CD4-positive, alpha-beta T cell treated with Interleukin-17A for 1 hour (primary cell): ENCODE measurements around the gene TNK2.

Experiments
- DNase-seq: peaks from one replicate; pipeline ENCODE4 v3.0.0-alpha.2; 2020

The TNK2 gene

DNA sequence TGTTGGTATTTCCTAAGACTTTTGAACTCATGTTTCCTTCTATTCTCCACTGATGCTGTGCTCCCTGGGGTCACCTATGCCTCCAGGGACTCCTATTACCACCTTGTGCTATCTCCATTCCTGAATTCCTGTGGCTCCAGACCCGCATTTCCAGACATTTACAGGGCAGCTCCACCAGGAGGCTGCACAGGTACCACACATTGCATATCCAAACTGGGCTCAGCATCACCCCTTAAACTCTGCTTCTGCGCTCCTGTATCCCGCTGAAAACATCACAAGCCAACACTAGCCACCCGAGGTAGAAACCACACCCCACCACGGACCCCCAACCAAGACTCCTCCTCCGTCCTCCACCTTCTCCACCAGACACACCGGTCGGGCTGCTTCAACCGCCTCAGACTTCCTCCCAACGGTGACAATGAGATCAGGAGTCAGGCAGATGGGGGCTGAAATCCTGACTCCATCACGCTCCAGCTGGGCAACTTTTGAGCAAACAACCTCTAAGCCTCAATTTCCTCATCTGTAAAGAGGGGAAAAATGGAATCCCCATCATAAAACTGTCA is 10.4 kb downstream of the TNK2 start:
- DNase-seq = no peak

DNA sequence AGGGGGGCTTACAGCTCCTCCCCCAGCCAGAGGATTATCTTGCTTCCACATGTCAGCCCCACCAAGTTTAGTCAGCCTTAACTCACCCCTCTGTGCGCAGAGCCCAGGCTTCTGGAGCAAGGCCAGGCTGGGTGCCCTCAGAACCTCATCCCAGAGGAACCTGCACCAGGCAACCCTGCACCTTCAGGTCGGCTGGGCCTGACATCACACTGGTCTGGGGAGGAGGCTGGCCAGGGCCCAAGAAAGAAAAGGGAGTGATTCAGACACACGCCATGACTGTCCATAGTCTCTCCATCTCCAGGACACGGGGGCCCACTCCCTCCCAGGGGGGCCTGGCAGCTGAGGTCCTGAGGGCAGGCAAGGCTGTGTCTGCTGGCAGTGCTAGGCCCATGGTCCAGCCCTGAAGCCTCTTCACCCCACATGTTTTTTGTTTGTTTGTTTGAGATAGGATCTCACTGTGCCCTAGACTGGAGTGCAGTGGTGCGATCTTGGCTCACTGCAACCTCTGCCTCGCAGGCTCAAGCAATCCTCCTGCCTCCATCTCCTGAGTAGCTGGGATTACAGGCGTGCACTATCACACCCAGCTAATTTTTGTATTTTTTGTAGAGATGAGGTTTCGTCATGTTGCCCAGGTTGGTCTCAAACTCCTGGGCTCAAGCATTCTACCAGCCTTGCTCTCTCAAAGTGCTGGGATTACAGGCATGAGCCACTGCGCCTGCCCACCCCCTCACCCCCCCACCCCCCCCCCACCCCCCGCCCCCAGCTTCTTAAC is 11.1 kb downstream of the TNK2 start:
- no peak for DNase-seq

DNA sequence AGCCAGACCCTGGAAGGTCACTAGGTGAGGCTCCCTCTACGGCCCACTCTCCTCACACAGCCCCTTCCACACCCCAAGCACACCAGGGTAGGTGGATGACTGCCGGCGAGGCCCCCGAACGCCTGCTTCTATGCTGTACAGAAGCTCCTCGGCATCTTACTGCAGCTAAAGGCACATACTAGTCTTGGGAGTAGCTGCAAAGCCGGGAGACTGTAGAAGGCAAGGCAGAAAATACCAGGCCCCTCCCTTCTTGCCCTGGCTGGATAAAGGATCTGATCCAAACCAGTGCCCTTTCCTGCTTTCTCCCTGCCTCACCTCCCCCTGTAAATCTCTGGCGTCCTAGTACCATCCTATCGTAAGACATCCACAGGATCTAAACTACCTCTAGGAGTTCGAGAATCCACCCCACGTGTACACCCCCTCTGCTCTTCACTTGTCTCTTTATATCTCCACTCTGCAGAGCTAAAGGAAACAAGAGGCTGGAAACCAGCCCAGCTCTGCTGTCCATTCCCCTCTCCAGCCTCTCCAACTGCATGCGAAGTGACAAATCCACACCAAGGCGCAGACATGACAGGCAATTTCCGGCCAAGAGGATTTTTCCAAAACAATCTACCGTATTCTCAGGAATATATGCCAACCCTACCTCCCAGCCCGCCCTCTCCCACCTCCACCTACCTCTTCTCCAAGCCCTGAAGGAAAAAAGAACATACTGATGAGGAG is 11.8 kb downstream of the TNK2 start:
- no peak for DNase-seq

DNA sequence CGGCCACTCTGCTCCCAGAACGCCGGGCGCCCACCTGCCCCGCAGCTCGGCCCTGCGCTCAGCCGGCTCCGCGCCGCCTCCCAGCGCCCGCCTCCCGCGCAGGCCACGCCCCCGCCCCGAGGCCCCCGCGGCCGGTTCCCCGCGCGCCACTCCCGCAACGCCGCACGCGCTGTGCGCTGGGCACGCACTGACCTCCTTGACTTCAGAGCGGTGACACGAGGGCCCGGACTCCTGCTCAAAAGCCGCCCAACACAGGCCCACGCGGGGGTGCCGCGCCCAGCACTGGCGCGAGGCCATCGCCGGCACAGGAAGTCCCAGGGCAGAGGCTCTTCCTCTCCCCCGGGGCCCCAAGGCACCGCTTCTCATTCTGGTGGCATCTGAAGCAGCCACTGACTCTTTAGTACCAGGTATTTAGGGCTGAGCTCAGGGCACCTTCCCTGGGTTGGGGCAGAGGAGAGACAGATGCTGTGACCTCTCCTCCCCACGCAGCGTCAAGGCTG is 12.4 kb downstream of the TNK2 start:
- DNase-seq = peak; percentile 74

DNA sequence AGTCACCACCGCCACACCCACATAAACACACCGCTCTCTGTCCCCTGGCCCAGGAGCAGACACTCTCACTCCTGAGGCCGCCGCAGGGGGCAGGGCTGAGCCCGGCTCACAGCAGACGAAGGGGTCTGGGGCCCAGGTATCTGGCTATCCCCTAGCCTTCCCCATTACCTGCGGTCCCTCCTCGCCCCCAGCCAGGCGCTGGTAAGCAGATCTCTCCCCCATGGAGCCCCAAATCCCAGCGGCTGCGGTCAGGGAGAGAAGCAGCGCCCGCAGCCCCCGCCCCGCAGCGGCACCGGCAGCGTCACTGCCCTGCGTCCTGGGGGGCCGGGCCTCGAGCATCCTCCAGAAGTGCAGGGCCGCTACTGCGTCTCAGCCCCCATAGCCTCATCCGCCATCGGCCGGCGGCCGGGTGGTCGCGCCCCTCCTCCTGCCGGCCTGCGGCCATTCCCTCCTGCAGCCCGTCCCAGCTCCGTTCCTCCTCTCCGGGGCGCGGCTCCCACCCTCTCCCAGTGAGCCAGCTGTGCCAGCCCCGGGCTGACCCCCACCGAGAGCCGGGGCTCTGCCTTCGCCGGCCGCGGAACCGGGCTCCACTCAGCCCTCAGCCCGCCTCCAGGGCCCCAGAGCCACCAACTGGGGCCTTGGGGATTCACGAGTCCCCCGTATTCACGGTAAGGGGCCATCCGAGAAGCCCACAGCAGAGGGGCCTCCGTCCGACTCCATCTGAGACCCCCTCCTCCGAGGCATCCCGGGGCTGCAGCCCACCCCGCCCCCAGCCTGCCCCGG is 13.1 kb downstream of the TNK2 start:
- DNase-seq = peak; percentile 71

DNA sequence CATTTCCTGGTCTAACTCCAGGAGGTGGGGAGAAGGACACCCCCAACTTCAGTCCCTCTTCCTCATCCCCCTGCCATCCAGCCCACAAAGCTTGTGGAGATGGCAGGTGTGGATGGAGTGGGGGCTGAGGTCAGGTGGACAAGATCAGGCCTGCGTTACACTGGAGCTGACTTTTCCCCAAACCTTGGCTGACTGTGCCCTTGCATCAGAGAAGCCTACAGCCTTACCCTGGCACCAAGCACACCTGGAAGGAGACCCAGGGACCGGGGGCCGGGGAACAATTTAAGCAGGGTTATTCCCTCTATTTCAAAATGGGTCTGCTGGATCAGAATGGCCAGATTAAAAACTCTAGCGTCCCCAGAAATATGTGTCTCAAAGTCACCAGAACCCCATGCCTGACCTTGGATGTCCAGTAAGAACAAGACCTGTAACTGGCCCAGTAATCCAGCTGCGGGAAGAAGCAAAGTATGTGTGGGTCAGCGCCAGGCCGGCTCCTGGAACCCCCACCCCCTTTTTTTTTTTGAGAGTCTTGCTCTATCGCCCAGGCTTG is 14.4 kb downstream of the TNK2 start:
- DNase-seq = no peak

DNA sequence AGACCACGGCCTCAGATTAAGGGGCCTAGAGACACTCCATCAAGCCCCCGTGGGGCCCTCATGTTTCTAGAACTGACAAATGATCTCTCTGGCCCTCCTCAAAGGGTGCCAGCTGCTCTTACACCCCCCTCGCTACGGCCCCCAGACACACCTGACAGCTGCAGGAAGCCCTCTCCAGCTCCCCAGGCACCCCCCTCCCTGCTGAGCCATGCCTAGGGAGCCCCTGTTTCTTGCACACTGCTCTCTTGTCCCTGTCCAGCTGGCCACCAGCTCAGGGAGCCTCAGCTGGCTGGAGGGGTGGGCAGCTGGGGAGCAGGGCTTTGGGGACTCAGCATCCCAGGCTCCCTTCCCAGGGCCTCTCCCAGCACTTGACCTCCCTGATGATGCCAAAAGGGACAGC is 14.8 kb downstream of the TNK2 start:
- DNase-seq = no peak

DNA sequence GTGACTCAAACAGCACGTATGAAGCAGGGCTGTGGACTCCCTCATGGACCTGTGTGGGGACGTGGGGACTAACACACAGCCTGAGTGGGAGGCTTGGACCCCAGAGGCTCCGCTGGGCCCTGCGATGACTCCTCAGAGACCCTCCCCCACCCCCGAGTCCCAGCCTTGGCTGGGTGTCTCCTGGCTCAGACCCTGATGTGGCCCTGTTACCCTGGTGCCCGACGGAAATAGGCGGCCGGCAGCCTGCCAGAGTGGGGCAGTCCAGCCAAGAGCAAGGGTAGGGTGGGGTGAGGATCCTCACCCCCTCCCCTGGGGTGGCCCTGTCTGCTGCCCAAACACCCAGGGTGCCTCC is 15.3 kb downstream of the TNK2 start:
- DNase-seq = no peak

DNA sequence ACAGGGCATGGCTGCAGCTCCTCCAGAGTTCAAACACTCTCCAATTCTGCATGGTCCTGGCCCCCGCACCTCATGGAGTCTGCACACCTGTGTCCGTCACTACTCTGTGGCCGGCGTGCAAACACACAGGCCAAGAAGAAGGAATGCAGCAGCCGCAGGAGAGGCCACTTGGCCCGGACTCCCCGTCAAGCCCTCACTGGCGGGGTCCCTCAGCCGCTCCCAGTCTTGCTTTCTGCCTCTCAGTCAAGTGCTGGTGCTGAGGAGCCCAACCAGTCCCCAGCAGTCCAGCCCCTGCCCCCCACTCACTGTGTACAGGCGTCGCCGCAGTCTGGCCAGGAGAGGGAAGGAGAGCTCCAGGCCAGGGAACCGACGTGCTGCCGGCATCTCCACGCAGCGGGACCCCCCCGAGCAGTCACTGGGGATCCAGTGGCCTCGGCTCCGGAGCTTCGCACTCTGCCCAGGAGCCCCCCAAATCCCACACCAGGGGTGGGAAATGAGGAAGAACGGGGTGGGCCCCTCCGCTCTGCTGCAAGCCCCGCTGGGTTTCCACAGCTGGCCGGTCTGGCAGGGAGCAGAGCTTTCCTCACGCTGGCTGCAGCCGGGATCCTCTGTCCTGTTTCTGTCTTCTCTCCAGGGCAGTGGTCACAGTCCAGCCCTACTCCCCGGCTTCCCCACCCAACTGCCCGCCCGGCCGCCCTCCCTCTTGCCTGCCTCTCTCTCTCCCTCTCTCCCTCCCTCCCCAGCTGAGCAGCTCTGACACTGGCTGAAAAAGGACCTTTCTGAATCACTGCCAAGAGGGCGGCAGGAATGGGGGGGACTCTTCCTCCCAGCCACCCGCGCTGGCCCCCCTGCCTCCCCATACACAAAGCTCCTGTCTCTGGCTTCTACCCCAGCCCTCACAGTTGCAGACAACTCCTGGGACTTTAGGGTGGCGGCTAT is 16.0 kb downstream of the TNK2 start:
- DNase-seq = no peak

DNA sequence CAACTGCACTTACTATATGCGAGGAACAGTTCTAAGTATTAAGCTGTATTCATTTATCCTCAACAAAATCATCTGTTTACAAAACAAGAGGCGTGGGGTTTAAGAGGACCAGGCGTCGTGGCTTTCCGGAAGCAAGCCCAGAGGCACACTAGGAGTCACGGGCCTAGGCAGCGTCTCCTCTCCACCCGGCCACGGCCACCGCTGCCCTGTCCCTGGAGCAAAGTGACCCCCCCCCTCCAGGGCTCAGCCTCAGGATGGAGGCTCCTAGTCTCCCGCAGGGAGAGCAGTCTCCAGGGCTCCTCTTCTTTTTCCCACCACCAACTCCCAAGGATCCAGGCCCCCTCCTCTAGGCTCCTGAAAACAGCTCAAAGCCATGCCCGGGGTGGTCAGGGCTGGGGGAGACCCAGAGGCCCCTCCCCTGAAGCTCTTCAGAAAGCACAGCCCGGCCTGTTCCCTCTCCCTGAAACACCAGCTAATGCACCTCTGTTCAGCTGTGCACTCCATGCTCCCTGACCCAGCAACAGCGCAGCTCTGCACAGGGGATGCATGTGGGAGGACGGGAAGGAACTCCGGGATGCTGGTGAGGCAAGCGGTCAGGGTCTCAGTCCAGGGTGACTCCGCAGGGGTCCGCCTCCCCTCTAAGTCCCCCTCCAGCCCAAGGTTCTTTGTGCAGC is 16.8 kb downstream of the TNK2 start:
- no peak for DNase-seq

DNA sequence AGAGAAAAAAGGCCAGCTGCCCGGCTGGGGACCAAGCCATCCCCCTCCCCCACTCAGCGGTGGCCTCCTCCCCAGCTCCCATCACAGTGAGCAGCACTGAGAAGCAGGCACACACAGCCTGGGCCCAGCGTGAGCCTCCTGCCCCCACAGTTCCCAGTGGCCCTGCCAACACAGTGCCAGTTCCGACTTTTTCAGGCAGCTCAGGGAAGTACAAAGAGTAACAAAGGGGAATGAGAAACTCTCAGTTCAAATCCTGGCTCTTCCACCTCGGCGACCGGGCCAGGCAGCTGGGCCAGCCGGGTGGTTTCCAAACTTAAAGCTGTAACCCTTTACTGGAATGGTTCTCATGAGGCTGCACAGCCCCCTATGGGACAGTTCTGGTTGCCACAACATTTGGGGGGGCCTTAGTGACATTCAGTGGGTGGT is 18.5 kb downstream of the TNK2 start:
- DNase-seq = no peak

DNA sequence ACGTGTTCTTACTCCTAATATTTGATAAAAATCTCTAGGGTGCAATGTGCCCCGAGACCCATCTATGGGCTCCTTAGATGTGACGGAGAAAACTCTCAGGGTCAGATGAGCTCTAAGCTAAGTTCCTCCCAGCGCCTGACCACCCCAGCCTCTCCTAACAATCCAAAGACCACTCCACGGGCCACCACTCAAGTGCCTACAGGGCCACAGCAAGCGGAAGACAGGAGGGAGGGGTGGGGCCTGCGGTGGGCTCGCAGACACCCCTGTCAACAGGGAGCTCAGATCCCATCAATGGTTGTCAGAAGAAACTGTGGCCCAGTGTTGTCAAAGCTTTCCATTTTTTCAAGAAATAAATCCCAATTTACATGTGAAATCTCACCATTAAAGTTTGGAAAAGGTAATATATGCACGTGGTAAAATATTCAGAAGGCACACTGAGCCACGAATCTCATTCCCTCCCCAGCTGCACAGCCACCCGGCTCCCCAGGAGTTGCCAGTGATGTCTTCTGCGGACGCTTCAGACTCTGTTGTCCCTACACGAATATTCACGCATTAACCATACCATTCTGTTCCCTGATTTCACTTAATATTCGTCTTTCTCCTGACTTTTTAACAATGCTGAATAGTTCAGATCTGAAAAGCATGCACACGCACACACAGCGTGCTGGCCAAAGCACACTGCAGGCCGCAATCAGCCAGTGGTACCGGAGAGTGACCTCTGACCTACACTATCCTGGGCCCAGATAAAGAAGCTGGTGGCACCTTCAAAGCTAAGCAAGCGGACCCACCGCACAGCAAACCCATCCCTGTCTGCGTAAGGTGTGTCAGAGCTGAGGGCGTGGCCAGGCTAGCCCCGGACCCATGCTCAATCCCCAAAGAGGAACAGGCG is 19.1 kb downstream of the TNK2 start:
- no peak for DNase-seq

DNA sequence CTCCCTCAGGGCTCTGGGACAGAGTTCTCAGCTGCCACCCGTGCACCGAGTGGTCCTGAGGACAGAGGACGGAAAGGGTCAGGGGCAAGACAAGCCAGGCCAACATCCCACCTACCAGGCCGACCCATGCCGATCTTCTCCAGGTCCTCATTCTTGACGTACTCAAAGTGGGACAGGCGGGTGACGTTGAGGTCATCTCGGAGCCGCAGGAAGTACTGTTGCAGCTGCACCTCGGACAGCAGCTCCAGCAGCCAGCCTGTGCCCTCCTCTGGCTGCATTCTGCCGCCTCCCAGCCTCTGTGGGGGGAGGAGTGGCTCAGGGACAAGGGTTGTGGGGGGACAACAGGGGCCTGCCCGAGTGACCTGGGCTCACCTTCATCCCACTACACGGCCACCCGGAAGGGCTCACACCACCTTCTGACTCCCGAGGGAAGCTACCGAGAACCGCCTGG is 20.0 kb downstream of the TNK2 start:
- DNase-seq = no peak

DNA sequence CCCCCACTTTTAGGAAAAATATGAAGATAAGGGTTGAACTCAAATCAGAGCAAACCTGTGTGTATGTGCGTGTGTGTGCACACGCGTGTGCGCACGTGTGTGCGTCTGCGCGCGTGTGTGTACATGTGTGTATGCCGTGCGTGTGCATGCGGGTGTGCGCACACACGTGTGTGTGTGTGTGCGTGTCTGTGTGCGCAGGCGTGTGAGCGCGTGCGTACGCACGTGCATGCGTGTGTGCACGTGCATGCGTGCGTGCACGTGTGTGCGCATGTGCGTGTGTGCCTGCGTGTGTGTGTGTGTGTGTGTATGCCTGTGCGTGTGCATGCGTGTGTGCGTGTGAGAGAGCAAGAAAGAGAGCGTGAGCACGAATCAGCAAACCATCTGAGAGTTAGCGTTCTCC is 20.7 kb downstream of the TNK2 start:
- no peak for DNase-seq

DNA sequence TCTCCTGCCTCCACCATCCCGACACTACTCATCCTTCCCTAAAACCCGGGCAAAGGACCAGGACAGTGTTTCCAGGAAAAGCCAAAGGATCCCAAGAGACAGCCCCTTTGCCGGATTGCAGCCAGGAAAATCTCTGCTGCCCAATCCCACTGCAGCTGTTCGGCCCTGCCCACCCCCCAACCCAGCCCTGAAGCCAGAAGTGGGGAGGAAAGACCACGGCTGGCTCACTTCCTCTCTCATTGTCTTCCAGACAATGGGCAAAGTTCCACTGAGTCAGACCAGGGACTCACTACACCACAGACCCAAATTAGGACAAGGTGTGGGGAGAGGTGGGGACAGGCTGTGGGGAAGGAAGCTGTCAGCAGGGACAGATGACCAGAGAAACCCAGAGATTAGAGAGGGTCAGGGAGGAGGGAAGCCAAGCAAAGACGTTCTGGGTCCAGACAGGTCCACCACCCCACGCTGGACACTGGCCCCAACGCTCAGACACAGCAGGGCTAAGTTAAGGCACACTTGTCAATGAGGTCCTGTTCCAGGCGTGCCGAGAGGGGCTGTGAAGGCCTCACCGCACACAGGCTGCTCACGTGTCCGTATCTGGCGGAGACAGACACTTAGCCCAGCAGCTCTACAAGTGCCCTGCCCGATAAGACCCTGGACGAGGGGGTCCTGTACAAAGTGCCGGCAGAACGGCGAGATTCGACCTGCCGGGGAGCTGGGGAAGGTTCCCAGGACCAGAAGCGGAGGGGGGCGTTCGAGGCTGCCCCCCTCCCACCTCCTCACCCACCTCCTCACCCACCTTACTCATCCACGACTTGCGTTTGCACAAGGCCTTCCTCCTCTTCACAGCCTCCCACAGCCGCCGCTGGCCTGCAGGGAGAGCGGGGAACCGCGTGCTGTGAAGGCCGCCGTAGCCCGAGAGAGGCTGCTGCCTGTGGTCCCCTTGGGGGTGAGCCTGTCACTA is 21.9 kb downstream of the TNK2 start:
- DNase-seq = no peak

DNA sequence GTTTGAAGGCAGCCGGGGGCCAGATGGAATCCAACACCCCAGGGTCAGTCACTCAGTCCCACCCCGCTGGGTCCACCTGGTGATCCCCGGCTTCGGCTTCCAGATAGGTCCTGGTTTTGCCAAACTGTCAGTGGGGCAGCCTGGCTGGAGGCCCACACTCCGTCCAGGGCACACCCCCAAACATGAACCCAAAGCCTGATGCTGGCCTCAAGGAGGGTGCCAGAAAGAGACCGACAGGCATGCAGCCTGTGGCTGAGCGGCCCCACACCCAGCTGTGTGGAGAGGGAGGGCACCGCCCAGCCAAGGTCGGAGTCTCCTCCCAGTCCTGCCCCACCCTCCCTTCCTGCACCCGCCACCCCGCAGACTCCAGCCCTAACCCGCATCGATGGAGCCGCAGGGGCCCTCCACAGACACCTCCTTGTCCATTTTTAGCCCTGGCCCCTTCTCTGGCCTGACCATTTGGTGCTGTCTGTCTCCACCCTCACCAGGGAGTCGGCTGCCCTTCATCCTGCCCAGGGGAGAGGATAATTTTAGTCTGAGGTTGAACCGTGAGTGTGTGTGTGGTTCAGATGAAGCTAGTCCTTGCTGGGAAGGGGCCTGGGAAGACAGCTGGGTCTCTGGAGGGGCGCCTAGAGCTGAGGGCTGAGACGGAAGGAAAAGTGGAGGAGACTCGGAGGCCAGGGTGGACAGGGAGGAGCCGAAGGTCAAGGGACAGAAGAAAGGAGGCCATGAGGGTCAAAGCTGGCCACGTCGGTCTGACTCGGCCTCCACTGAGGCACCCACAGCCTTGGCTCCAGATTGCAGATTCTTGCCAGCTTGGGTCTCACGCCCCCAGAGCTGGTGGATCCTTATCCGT is 23.1 kb downstream of the TNK2 start:
- DNase-seq = no peak

DNA sequence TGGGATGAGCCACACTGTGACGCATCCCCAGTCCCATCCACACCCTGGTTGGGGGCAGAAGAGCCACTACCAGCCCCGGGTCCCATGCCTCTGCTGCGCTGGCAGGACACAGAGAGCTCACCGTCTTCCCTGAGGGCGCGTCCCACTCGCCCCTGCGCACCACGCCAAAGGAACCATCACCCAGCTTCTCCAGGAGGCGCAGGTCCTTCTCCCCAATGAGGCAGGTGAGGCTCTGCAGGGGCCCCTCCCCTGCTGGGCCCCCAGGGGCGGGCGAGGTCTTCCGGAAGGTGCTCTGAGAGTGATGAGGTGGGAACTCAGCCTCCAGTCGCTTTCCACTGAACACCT is 23.7 kb downstream of the TNK2 start:
- no peak for DNase-seq

DNA sequence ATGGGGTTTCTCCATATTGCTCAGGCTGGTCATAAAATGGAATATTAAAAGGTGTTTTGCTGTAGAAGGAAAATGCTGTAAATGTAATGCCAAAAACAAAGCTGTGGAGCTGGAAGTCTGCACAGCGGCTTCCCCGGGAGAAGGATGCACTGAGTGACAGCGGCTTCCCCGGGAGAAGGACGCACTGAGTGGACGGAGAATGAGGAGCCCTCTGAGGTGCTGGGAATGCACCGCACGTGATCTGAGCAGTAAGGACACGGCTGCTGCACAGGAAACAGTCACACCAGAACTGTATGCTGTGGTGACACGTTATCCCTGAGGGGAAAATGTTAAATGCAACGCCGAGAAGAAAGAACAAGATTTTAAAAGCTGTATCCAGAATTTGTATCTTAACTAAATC is 24.6 kb downstream of the TNK2 start:
- no peak for DNase-seq
